ENCODE results near the gene GAS5. TPM values are rescaled to one million over a fixed set of nuclear protein-coding genes. Genes with fewer than 3 reads are reported as not detected.
"Not testable (repeated sequence)": the region's sequence is repeated elsewhere in the genome, so short reads cannot be mapped to it uniquely, and the experiment has no call there.

Gene GAS5
- total and polyA plus RNA-seq, 10 of the 15 experiments (the other 5 are each of a cell fraction or from before 2014, with no cell fraction given): 289 to 1,137 (median 699) TPM

DNA sequence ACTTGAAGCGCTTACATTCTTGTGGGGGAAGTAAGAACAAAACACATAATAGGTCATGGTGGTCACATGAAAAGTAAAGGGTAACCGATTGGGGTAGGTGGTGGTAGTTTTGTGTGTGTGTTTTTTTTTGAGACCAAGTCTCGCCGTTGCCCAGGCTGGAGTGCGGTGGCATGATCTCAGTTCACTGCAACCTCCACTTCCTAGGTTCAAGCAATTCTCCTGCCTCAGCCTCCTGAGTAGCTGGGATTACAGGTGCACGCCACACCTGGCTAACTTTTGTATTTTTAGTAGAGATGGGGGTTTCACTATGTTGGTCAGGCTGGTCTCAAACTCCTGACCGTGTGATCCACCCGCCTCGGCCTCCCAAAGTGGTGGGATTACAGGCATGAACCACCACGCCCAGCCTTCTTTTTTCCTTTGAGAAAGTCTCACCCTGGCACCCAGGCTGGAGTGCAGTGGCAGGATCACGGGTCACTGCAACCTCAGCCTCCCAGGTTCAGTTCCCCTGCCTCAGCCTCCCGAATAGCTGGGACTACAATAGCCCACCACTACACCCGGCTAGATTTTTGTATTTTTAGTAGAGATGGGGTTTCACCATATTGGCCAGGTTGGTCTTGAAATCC is 5.5 kb downstream of the GAS5 start:
- in situ Hi-C loops (cut with MboI); H3K9me3 ChIP-seq (replicated peaks; ENCODE audit: control insufficient read depth, insufficient read depth, low read length); DNase-seq (ENCODE audit: low read depth, low spot score); H2AFZ ChIP-seq (ENCODE audit: control insufficient read depth, low read depth, low read length); FAIRE-seq; H3K4me2 ChIP-seq (ENCODE audit: control insufficient read depth, insufficient read depth); H4K20me1 ChIP-seq (ENCODE audit: control insufficient read depth, insufficient read depth); H3K4me1 ChIP-seq (ENCODE audit: control insufficient read depth, insufficient read depth, low read length); H3K9ac ChIP-seq (ENCODE audit: control insufficient read depth, insufficient read depth, low read length); BruUV-seq (replicated peaks); H3K4me3 ChIP-seq; H3K27me3 ChIP-seq (replicated peaks in 1 of 2; ENCODE audit: control insufficient read depth in 2 of 2, insufficient read depth in 2 of 2, low read length in 1 of 2): not testable (repeated sequence)
- ChIA-PET RAD21 (ENCODE audit: unreplicated experiment) (interaction anchor here (1.2 kb wide), 1 partner anchor 355 kb away, joined by 3 read pairs; no protein-coding TSS in a partner anchor), SMC1A (ENCODE audit: uncharacterized antibody, unreplicated experiment) (interaction anchor here (1.7 to 2.2 kb wide), 2 partner anchors 32 to 1036 kb away, joined by 5 read pairs; no protein-coding TSS in a partner anchor), POLR2A (interaction anchor here (0.7 kb wide), 2 partner anchors 12 to 17 kb away, joined by 3 read pairs; no protein-coding TSS in a partner anchor), CTCF (interaction anchor here (2.0 to 3.9 kb wide), 2 partner anchors 37 to 432 kb away, joined by 4 to 15 read pairs; no protein-coding TSS in a partner anchor)
- Histone ChIP-seq H3K27ac (ENCODE audit: control insufficient read depth, insufficient read depth) (peak overlapping the region; percentile 25; the same call in 1 of the 2 replicates), H3K36me3 (ENCODE audit: control insufficient read depth in 2 of 2, insufficient read depth in 2 of 2, low read length in 1 of 2) (peaks cover 4 to 36% of the 10 kb centered on the region in 2 experiments), H3K79me2 (ENCODE audit: control insufficient read depth, insufficient read depth, low read length) (peaks cover 32% of the 10 kb centered on the region)
- peak; percentile 13 for ATAC-seq
- intact Hi-C loops (cut with micrococcal nuclease; ENCODE audit: unreplicated experiment): loop anchor here (10.0 kb wide), 2 partner anchors 143 to 353 kb away; no protein-coding TSS in a partner anchor
- WGBS (ENCODE audit: insufficient coverage, insufficient replicate concordance, low lambda C conversion rate, missing lambda C conversion rate): 16% methylated on average over 13 of the region's 13 CpGs
- TF ChIP-seq NFIC (IDR thresholded peaks at IDR 0.05; ENCODE audit: low read depth, low read length) (0 out of 2 replicates have a peak, but pooled peaks have one; percentile 10), POLR2AphosphoS2 (IDR thresholded peaks at IDR 0.05; ENCODE audit: low read depth, low read length) (peak; percentile 30; the same call in 1 of the 2 replicates), POLR2A (IDR thresholded peaks at IDR 0.05; ENCODE audit: low read depth, low read length) (peak; percentile 56; the same call in 1 of the 2 replicates), POLR2AphosphoS5 (IDR thresholded peaks at IDR 0.05; ENCODE audit: low read length) (peak; percentile 23; the same call in 1 of the 2 replicates), RUNX3 (IDR thresholded peaks at IDR 0.05; ENCODE audit: low read length) (peak; percentile 9)
- TF ChIP-seq, protein P1, sequence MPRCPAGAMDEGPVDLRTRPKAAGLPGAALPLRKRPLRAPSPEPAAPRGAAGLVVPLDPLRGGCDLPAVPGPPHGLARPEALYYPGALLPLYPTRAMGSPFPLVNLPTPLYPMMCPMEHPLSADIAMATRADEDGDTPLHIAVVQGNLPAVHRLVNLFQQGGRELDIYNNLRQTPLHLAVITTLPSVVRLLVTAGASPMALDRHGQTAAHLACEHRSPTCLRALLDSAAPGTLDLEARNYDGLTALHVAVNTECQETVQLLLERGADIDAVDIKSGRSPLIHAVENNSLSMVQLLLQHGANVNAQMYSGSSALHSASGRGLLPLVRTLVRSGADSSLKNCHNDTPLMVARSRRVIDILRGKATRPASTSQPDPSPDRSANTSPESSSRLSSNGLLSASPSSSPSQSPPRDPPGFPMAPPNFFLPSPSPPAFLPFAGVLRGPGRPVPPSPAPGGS (IDR thresholded peaks at IDR 0.05; ENCODE audit: borderline replicate concordance, insufficient read depth, low read depth, low read length, poor library complexity, severe bottlenecking): peak; percentile 43

All from GM12878 (cell line).